Measurements from ENCODE around the gene TP53TG5.

GRCh38 chr20:45344168-45344860, 33.8 kb downstream of the TP53TG5 start:
- no peak for TF ChIP-seq POLR2A (IDR thresholded peaks at IDR 0.05; ENCODE audit: low read depth, low read length)
- TF ChIP-seq POLR2AphosphoS5 (IDR thresholded peaks at IDR 0.05; ENCODE audit: low read depth, low read length): no peak
- TF ChIP-seq TAF1 (IDR thresholded peaks at IDR 0.05; ENCODE audit: borderline replicate concordance, low read depth, low read length): no peak
